ENCODE measurements around the gene EMILIN1. TPM values are rescaled to one million over a fixed set of nuclear protein-coding genes. Genes with fewer than 3 reads are reported as not detected.

Gene EMILIN1
- total RNA-seq (1 to 10 TPM in 1 of 5 donors, under 1 TPM in 4; 0.28 to 1.1 (median 0.85) TPM), total RNA-seq (0.12 to 6.9 (median 0.85) reads per million in 29 experiments)
- 0.33 TPM for total RNA-seq (2013)

DNA sequence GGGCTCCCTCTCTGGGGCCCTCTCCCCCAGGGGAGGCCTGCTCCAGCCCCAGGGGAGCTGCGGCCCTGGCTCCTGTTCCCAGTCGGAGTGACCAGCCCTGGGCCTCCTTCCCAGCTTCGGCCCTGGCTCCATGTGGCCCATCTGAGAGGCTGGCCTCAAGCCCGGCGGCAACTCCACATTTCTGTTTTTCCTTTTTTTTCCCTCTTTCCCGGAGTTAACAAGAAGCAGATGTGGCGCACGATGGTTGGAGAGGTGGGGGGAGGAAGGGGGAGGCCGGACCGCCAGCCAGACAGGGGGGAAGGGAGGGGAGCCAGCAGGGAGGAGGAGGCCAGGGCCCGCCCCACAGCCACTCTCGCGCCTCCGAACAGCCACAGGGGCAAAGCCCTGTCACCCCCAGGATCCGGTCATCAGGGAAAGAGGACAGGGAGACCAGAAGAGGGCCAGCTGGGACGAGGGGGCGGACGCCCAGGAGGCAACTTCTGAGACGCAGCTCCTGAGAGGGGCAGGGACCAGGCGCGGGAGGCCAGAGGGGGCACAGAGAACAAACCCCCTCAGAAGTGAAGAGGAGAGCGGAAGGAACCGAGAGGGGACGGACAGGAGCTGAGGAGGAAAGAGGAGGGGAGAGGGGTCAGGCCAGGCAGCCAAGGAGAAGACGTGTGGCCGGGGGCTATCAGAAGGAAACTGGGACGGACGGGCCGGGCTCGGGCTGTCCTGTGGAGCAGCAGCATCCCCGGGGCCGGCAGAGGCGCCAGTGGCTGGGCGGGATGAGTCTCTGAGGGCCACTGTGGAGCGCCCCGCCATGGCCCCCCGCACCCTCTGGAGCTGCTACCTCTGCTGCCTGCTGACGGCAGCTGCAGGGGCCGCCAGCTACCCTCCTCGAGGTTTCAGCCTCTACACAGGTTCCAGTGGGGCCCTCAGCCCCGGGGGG lies at the start of gene EMILIN1:
Gene EMILIN1, plus strand, starts transcription at position 349 of the 928 bp plus-strand sequence. Its CDS starts 451 bp downstream, at position 800.
- ChIA-PET POLR2A (no interaction called here), CTCF (no interaction called here)
- no peaks in the 10 kb centered on the region for H3K9me3 ChIP-seq
- Mint-ChIP-seq H3K4me1 (peaks cover 39 to 51% (median 46%) of the 10 kb centered on the region in 3 donors), H3K27me3 (no peaks in the 10 kb centered on the region), H3K27ac (peak within 1 kb of the TSS in 1 of 2 donors; percentile 36), H3K9me3 (no peaks in the 10 kb centered on the region), H3K4me3 (no peak within 1 kb of the TSS), H3K36me3 (no peaks in the 10 kb centered on the region)
- no peaks in the 10 kb centered on the region for H3K27me3 ChIP-seq (replicated peaks in 1 of 2; ENCODE audit: control insufficient read depth in 2 of 2, extremely low read depth in 1 of 2, insufficient read depth in 2 of 2, low read length in 1 of 2)
- peaks cover 21 to 51% of the 10 kb centered on the region in 2 experiments for H3K4me1 ChIP-seq (ENCODE audit: control insufficient read depth in 1 of 2, extremely low read depth in 1 of 2, insufficient read depth in 2 of 2, low read length in 2 of 2)
- no peak for DNase-seq
- H3K36me3 ChIP-seq (ENCODE audit: control insufficient read depth in 2 of 2, extremely low read depth in 1 of 2, insufficient read depth in 1 of 2, low read length in 1 of 2), result no peaks in the 10 kb centered on the region
- WGBS (ENCODE audit: insufficient coverage), result 82% methylated on average over 25 of the region's 41 CpGs
- no peak within 1 kb of the TSS for H3K4me3 ChIP-seq (ENCODE audit: control insufficient read depth in 1 of 2, extremely low read depth in 1 of 2, low read length in 1 of 2)
- ATAC-seq (replicated peaks in 1 of 4), result no peak
- H3K27ac ChIP-seq (ENCODE audit: low read length), result no peak within 1 kb of the TSS

DNA sequence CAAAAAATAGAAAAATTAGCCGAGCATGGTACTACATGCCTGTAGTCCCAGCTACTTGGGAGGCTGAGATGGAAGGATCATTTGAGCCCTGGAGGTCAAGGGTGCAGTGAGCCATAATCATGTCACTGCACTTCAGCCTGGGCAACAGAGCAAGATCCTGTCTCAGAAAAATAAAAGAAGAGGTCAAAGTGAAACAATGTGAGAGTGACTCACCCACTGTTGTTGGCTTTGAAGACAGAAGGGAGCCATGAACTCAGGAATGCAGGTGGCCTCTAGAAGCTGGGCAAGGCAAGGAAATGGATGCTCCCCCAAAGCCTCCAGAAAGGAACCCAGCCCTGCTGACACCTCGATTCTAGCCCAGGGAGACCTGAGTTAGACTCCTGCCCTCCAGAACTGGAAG lies 49.4 kb upstream of the EMILIN1 start:
- Histone ChIP-seq H3K4me1 (ENCODE audit: control insufficient read depth in 1 of 2, extremely low read depth in 1 of 2, insufficient read depth in 2 of 2, low read length in 2 of 2) (peaks cover 7 to 23% of the 10 kb centered on the region in 2 experiments), H3K4me3 (ENCODE audit: control insufficient read depth in 1 of 2, extremely low read depth in 1 of 2, low read length in 1 of 2) (no peak overlapping the region), H3K36me3 (ENCODE audit: control insufficient read depth in 2 of 2, extremely low read depth in 1 of 2, insufficient read depth in 1 of 2, low read length in 1 of 2) (peaks cover 4 to 5% of the 10 kb centered on the region in 2 donors), H3K27ac (ENCODE audit: low read length) (no peak overlapping the region), H3K9me3 (no peaks in the 10 kb centered on the region), H3K27me3 (replicated peaks in 1 of 2; ENCODE audit: control insufficient read depth in 2 of 2, extremely low read depth in 1 of 2, insufficient read depth in 2 of 2, low read length in 1 of 2) (no peaks in the 10 kb centered on the region)
- no peaks in the 10 kb centered on the region for H3K9me3 Mint-ChIP-seq
- ChIA-PET CTCF (no interaction called here), POLR2A (interaction anchor here in 1 of 2 donors (0.6 kb wide), 1 partner anchor 20 kb away, joined by 3 read pairs; no protein-coding TSS in a partner anchor)
- H3K4me1 Mint-ChIP-seq, result peaks cover 13 to 35% (median 23%) of the 10 kb centered on the region in 3 donors
- no peaks in the 10 kb centered on the region for H3K36me3 Mint-ChIP-seq
- no peak overlapping the region for H3K4me3 Mint-ChIP-seq
- DNase-seq (no peak), ATAC-seq (replicated peaks in 1 of 4) (no peak)
- H3K27me3 Mint-ChIP-seq, result no peaks in the 10 kb centered on the region
- no peak overlapping the region for H3K27ac Mint-ChIP-seq
- WGBS (ENCODE audit: insufficient coverage), result 89% methylated on average over 1 of the region's 2 CpGs

DNA sequence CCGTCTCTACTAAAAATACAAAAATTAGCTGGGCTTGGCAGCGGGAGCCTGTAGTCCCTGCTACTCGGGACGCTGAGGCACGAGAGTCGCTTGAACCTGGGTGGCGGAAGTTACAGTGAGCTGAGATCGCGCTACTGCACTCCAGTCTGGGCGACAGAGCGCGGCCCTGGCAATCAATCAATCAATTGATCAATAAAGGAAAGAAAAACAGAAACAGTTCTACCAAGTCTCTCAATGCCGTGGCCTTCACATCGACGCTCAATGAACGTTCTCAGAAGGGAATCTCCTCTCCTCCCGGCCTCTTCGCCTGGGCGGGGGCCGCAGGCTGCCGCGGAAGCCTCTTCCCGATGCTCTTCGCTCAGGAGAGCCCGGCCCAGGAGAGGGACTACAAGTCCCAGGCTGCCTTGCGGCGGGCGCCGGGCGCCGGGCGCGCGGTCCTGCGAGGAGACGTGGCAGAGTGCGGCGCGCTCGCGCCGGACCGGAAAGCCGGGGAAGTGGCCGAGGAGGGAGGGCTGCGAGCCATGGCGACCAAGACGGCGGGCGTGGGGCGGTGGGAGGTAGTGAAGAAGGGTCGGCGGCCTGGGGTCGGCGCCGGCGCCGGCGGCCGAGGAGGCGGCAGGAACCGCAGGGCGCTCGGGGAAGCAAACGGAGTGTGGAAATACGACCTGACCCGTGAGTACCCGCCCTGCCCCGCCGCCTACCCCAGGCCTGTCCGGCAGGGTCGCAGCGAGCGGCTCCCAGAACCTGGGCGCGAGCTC lies 45.7 kb upstream of the EMILIN1 start, which contains the start of gene TMEM214:
Gene TMEM214, plus strand, starts transcription at position 471 of the 758 bp plus-strand sequence. Its CDS starts 51 bp downstream, at position 522.
- H3K27ac ChIP-seq (ENCODE audit: low read length), result peak within 1 kb of the TSS; percentile 82
- H3K27me3 Mint-ChIP-seq, result no peaks in the 10 kb centered on the region
- ChIA-PET POLR2A (interaction anchor here in 1 of 2 donors (0.6 to 0.7 kb wide), 3 partner anchors 20 to 340 kb away, joined by 3 to 15 read pairs (median 7); no protein-coding TSS in a partner anchor), CTCF (no interaction called here)
- no peaks in the 10 kb centered on the region for H3K9me3 ChIP-seq
- WGBS (ENCODE audit: insufficient coverage), result 1% methylated on average over 74 of the region's 76 CpGs
- peaks cover 7 to 36% of the 10 kb centered on the region in 2 experiments for H3K4me1 ChIP-seq (ENCODE audit: control insufficient read depth in 1 of 2, extremely low read depth in 1 of 2, insufficient read depth in 2 of 2, low read length in 2 of 2)
- peak; percentile 95 to 99 (median 98) for ATAC-seq (replicated peaks in 1 of 4)
- no peaks in the 10 kb centered on the region for H3K27me3 ChIP-seq (replicated peaks in 1 of 2; ENCODE audit: control insufficient read depth in 2 of 2, extremely low read depth in 1 of 2, insufficient read depth in 2 of 2, low read length in 1 of 2)
- peak within 1 kb of the TSS; percentile 77 to 87 for H3K4me3 ChIP-seq (ENCODE audit: control insufficient read depth in 1 of 2, extremely low read depth in 1 of 2, low read length in 1 of 2)
- H3K36me3 Mint-ChIP-seq, result peaks cover 21% of the 10 kb centered on the region
- peak within 1 kb of the TSS; percentile 87 to 91 for H3K27ac Mint-ChIP-seq
- H3K36me3 ChIP-seq (ENCODE audit: control insufficient read depth in 2 of 2, extremely low read depth in 1 of 2, insufficient read depth in 1 of 2, low read length in 1 of 2), result peaks cover 14 to 30% of the 10 kb centered on the region in 2 donors
- H3K9me3 Mint-ChIP-seq, result no peaks in the 10 kb centered on the region
- peaks cover 25 to 52% (median 38%) of the 10 kb centered on the region in 3 donors for H3K4me1 Mint-ChIP-seq
- DNase-seq, result peak; percentile 30 to 81 (median 64)
- H3K4me3 Mint-ChIP-seq, result peak within 1 kb of the TSS; percentile 90 to 93 (median 91)

- Histone ChIP-seq H3K36me3 (ENCODE audit: control insufficient read depth in 2 of 2, extremely low read depth in 1 of 2, insufficient read depth in 1 of 2, low read length in 1 of 2) (peaks cover 20 to 36% of the 10 kb centered on the region in 2 donors), H3K27me3 (replicated peaks in 1 of 2; ENCODE audit: control insufficient read depth in 2 of 2, extremely low read depth in 1 of 2, insufficient read depth in 2 of 2, low read length in 1 of 2) (no peaks in the 10 kb centered on the region), H3K4me3 (ENCODE audit: control insufficient read depth in 1 of 2, extremely low read depth in 1 of 2, low read length in 1 of 2) (peak overlapping the region; percentile 77 to 87), H3K4me1 (ENCODE audit: control insufficient read depth in 1 of 2, extremely low read depth in 1 of 2, insufficient read depth in 2 of 2, low read length in 2 of 2) (peaks cover 7 to 39% of the 10 kb centered on the region in 2 experiments), H3K9me3 (no peaks in the 10 kb centered on the region), H3K27ac (ENCODE audit: low read length) (peak overlapping the region; percentile 40)
- 3% methylated on average over 7 of the region's 11 CpGs for WGBS (ENCODE audit: insufficient coverage)
- no peaks in the 10 kb centered on the region for H3K9me3 Mint-ChIP-seq
- no peaks in the 10 kb centered on the region for H3K27me3 Mint-ChIP-seq
- peak overlapping the region; percentile 90 to 93 (median 91) for H3K4me3 Mint-ChIP-seq
- H3K36me3 Mint-ChIP-seq, result peaks cover 21% of the 10 kb centered on the region
- POLR2A ChIA-PET, result interaction anchor here (0.5 to 0.7 kb wide), 3 partner anchors 24 to 339 kb away, joined by 3 to 15 read pairs (median 3); partner anchors contain the start of gene OST4 (in 1 of the 2)
- peak in 2 of 4 experiments; percentile 7 to 11 for ATAC-seq (replicated peaks in 1 of 4)
- no peak for DNase-seq
- CTCF ChIA-PET, result interaction anchor here in 1 of 2 donors (0.6 kb wide), 1 partner anchor 55 kb away, joined by 3 read pairs; no protein-coding TSS in a partner anchor
- H3K4me1 Mint-ChIP-seq, result peaks cover 25 to 49% (median 38%) of the 10 kb centered on the region in 3 donors
- H3K27ac Mint-ChIP-seq, result peak overlapping the region; percentile 74 to 91
Observed at GRCh38 chr2:27033253-27033852, 45.1 kb upstream of the EMILIN1 start.

DNA sequence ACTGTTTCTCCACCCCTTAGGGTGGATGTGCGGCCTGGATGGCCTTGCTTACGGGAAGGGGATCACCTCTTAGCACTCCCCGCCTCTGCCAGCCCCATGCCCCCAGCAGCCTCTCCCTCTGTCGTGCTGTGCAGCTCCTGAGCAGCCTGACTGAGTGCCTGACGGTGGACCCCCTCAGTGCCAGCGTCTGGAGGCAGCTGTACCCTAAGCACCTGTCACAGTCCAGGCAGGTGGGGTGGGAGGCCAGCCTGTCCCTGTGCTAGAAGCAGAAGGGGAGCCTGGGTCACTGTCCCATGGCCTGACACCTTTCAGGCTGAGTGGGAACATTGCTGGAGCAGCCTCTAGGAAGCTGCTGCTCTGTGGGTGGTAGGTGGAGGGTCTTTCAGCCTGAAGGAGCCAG lies 40.4 kb upstream of the EMILIN1 start:
- H3K4me3 ChIP-seq (ENCODE audit: control insufficient read depth in 1 of 2, extremely low read depth in 1 of 2, low read length in 1 of 2), result no peak overlapping the region
- DNase-seq, result no peak
- H3K36me3 ChIP-seq (ENCODE audit: control insufficient read depth in 2 of 2, extremely low read depth in 1 of 2, insufficient read depth in 1 of 2, low read length in 1 of 2), result peaks cover 38 to 76% of the 10 kb centered on the region in 2 donors
- H3K9me3 Mint-ChIP-seq, result no peaks in the 10 kb centered on the region
- 96% methylated on average over 4 of the region's 6 CpGs for WGBS (ENCODE audit: insufficient coverage)
- peaks cover 40% of the 10 kb centered on the region for H3K36me3 Mint-ChIP-seq
- no peak overlapping the region for H3K27ac Mint-ChIP-seq
- ChIA-PET CTCF (interaction anchor here in 1 of 2 donors (1.0 kb wide), 1 partner anchor 13 kb away, joined by 4 read pairs; the partner anchor contains the start of gene AGBL5), POLR2A (interaction anchor here (0.5 kb wide), 2 partner anchors 26 to 234 kb away, joined by 3 to 4 read pairs; no protein-coding TSS in a partner anchor)
- H3K27ac ChIP-seq (ENCODE audit: low read length), result no peak overlapping the region
- no peaks in the 10 kb centered on the region for H3K27me3 ChIP-seq (replicated peaks in 1 of 2; ENCODE audit: control insufficient read depth in 2 of 2, extremely low read depth in 1 of 2, insufficient read depth in 2 of 2, low read length in 1 of 2)
- H3K4me1 ChIP-seq (ENCODE audit: control insufficient read depth in 1 of 2, extremely low read depth in 1 of 2, insufficient read depth in 2 of 2, low read length in 2 of 2), result peaks cover 7 to 26% of the 10 kb centered on the region in 2 experiments
- no peaks in the 10 kb centered on the region for H3K27me3 Mint-ChIP-seq
- no peaks in the 10 kb centered on the region for H3K9me3 ChIP-seq
- peaks cover 22 to 31% (median 23%) of the 10 kb centered on the region in 3 donors for H3K4me1 Mint-ChIP-seq
- no peak for ATAC-seq (replicated peaks in 1 of 4)
- no peak overlapping the region for H3K4me3 Mint-ChIP-seq

Measured in T-cell (primary cell).